ENCODE data around the gene ATRIP. TPM values are rescaled to one million over a fixed set of nuclear protein-coding genes. Genes with fewer than 3 reads are reported as not detected.

Gene ATRIP
- total RNA-seq, 1 experiment from 2014 or later: 12.5 TPM

DNA sequence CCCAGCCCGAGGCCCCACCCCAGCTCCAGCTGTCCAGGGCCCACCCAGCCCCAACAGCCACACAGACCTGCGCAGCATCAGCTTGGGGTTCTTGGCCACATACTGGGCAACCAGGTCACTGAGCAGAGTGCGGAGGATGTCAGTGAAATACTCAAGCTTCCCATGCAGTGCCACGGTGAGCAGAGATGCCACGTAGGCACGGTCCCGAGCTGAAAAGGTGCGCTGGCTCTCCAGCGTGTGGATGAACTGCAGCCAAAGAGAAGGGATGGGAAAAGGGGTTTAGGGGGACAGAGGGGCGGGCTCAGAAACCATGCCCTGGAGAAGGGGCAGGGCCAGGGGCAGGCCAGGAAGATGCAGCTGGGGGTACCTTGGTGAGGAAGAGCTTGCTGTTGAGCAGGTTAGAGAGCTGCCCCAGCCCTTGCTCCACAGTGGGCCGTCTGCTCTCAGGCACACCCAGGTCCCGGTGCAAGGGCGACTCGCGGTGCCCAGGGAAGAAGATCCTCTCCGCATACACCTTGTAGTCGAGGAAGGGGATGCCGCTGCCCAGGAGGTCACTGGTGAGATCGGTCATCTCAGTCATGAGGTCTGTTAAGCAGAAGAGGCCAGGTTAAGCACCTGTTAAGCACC lies 34.0 kb upstream of the ATRIP start:
- Mint-ChIP-seq H3K27ac (ENCODE audit: unreplicated experiment) (no peak overlapping the region), H3K4me3 (ENCODE audit: low read depth, unreplicated experiment) (no peak overlapping the region), H3K9me3 (ENCODE audit: low read depth, unreplicated experiment) (no peaks in the 10 kb centered on the region), H3K27me3 (ENCODE audit: unreplicated experiment) (no peaks in the 10 kb centered on the region), H3K36me3 (ENCODE audit: insufficient read depth, unreplicated experiment) (peaks cover 65% of the 10 kb centered on the region), H3K4me1 (ENCODE audit: low read depth, unreplicated experiment) (no peaks in the 10 kb centered on the region)
- no peak for DNase-seq
- TSS peak; percentile 13 for BruUV-seq (replicated peaks)
- TF ChIP-seq, protein P1, sequence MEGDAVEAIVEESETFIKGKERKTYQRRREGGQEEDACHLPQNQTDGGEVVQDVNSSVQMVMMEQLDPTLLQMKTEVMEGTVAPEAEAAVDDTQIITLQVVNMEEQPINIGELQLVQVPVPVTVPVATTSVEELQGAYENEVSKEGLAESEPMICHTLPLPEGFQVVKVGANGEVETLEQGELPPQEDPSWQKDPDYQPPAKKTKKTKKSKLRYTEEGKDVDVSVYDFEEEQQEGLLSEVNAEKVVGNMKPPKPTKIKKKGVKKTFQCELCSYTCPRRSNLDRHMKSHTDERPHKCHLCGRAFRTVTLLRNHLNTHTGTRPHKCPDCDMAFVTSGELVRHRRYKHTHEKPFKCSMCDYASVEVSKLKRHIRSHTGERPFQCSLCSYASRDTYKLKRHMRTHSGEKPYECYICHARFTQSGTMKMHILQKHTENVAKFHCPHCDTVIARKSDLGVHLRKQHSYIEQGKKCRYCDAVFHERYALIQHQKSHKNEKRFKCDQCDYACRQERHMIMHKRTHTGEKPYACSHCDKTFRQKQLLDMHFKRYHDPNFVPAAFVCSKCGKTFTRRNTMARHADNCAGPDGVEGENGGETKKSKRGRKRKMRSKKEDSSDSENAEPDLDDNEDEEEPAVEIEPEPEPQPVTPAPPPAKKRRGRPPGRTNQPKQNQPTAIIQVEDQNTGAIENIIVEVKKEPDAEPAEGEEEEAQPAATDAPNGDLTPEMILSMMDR (IDR thresholded peaks at IDR 0.05; ENCODE audit: unreplicated experiment): no peak
- intact Hi-C loops (cut with micrococcal nuclease; ENCODE audit: unreplicated experiment): no loop called here
- CTCF ChIA-PET: no interaction called here

DNA sequence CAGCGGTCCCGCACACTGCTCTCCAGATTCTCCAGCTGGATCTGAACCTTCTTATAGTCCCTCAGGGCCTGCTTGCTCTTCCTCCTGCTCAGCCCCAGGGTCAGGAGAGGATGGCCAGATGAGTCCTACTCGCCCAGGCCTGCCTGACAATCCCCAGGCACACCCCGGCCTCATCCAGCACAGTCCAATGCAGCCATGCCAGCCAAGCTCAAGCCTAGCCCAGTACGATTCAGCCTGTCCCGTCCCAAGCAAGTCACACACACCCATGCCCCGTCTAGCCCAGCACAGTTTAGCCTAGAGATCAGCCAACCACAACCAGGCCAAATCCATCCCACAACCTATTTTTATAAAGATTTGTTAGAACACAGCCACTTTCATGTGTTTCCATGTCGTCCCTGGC lies 33.5 kb upstream of the ATRIP start:
- intact Hi-C loops (cut with micrococcal nuclease; ENCODE audit: unreplicated experiment): no loop called here
- no TSS peak for BruUV-seq (replicated peaks)
- Mint-ChIP-seq H3K27ac (ENCODE audit: unreplicated experiment) (no peak overlapping the region), H3K9me3 (ENCODE audit: low read depth, unreplicated experiment) (no peaks in the 10 kb centered on the region), H3K36me3 (ENCODE audit: insufficient read depth, unreplicated experiment) (peaks cover 68% of the 10 kb centered on the region), H3K4me3 (ENCODE audit: low read depth, unreplicated experiment) (no peak overlapping the region), H3K27me3 (ENCODE audit: unreplicated experiment) (no peaks in the 10 kb centered on the region), H3K4me1 (ENCODE audit: low read depth, unreplicated experiment) (no peaks in the 10 kb centered on the region)
- CTCF ChIA-PET: no interaction called here
- no peak for DNase-seq
- TF ChIP-seq, protein P1 (IDR thresholded peaks at IDR 0.05; ENCODE audit: unreplicated experiment): no peak

DNA sequence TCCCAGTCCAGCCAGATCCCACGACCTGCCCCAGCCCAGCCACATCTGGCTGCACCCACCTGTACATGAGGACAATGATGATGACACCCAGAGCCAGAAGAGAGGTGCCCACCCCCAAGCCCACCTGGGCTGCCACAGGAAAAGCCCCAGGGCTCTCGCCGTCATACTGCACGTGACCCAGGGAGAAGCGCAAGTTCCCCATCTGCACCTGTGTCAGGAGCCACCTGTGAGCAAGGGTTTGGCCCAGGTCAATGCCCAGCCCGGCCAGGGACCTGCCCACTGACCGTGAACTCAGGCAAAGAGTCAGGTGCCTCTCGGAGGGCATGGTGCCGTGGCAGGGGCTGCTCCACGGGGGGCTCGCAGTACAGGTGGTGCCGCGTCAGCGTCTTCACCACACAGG lies 32.9 kb upstream of the ATRIP start:
- Mint-ChIP-seq H3K36me3 (ENCODE audit: insufficient read depth, unreplicated experiment) (peaks cover 74% of the 10 kb centered on the region), H3K27ac (ENCODE audit: unreplicated experiment) (no peak overlapping the region), H3K9me3 (ENCODE audit: low read depth, unreplicated experiment) (no peaks in the 10 kb centered on the region), H3K27me3 (ENCODE audit: unreplicated experiment) (no peaks in the 10 kb centered on the region), H3K4me1 (ENCODE audit: low read depth, unreplicated experiment) (no peaks in the 10 kb centered on the region), H3K4me3 (ENCODE audit: low read depth, unreplicated experiment) (no peak overlapping the region)
- TF ChIP-seq, protein P1 (IDR thresholded peaks at IDR 0.05; ENCODE audit: unreplicated experiment): no peak
- no peak for DNase-seq
- CTCF ChIA-PET: no interaction called here
- no TSS peak for BruUV-seq (replicated peaks)
- intact Hi-C loops (cut with micrococcal nuclease; ENCODE audit: unreplicated experiment): no loop called here

DNA sequence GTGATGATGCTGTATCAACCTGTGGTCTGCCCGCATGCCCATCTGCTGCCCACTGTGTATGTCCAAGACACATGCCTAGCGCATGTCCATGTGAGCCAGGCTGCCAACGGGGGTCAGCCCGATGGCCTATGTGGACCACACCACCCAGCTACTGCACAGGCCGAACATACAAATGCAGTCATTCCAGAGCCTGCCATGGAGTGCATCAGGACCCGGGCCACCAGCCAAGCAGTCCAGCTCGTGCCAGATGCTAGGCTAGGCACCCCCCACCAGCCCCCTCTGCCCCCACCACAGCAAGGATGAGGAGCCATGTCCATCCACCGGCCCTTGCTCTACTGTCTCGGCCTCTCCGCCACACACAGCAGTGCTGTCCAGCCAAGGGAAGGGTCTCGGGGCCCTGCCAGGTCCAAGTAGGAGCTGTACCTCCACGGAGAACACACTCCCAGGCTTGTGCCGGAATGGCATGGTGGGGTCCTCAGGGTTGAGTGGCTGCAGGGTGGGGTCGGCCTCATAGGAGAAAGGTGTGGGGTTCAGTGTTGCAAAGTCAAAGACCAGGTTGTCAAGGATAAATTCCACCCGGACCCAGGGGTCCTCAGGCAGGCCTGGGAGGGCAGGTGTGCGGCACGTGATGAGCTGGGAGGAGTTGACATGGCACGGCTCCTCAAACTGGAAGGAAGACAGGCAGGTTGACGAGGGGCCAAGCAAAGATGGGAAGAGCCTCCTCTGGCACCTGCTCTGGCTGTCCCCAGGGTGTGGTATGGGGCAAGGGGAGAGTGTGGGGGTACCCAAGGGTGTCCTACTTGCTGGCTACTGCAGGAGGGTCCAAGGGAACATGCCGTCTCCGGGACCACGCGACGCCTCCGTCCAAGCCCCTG lies 31.9 kb upstream of the ATRIP start:
- intact Hi-C loops (cut with micrococcal nuclease; ENCODE audit: unreplicated experiment): no loop called here
- Mint-ChIP-seq H3K4me3 (ENCODE audit: low read depth, unreplicated experiment) (no peak overlapping the region), H3K9me3 (ENCODE audit: low read depth, unreplicated experiment) (no peaks in the 10 kb centered on the region), H3K27ac (ENCODE audit: unreplicated experiment) (no peak overlapping the region), H3K36me3 (ENCODE audit: insufficient read depth, unreplicated experiment) (peaks cover 74% of the 10 kb centered on the region), H3K27me3 (ENCODE audit: unreplicated experiment) (no peaks in the 10 kb centered on the region), H3K4me1 (ENCODE audit: low read depth, unreplicated experiment) (no peaks in the 10 kb centered on the region)
- BruUV-seq (replicated peaks): no TSS peak
- no peak for DNase-seq
- CTCF ChIA-PET: interaction anchor here (0.6 to 1.2 kb wide), 3 partner anchors 14 to 37 kb away, joined by 3 to 8 read pairs (median 3); no protein-coding TSS in a partner anchor
- TF ChIP-seq, protein P1 (IDR thresholded peaks at IDR 0.05; ENCODE audit: unreplicated experiment): no peak
